ENCODE data around the gene SELPLG. TPM values are rescaled to one million over a fixed set of nuclear protein-coding genes. Genes with fewer than 3 reads are reported as not detected.
A peak's percentile ranks its signal among the peaks of the same experiment; 100 is the strongest.
"Not testable (repeated sequence)": the region's sequence is repeated elsewhere in the genome, so short reads cannot be mapped to it uniquely, and the experiment has no call there.

Gene SELPLG
- total RNA-seq: 0.07 and 0.49 TPM in 2 replicates

- DNase-seq (ENCODE audit: low read depth, low spot score): no peak
Observed at GRCh38 chr12:108633534-108634248, at the start of gene SELPLG. SELPLG (minus strand) TSS chr12:108633894; CDS start chr12:108624307, 9,587 bp downstream.

GRCh38 chr12:108681317-108681716 lies 47.6 kb upstream of the SELPLG start:
- no peak for DNase-seq (ENCODE audit: low read depth, low spot score)

- no peak for DNase-seq (ENCODE audit: low read depth, low spot score)
Observed at GRCh38 chr12:108679106-108679681, 45.5 kb upstream of the SELPLG start.

GRCh38 chr12:108678104-108678730 lies 44.5 kb upstream of the SELPLG start:
- no peak for DNase-seq (ENCODE audit: low read depth, low spot score)

GRCh38 chr12:108677381-108677780 lies 43.7 kb upstream of the SELPLG start:
- no peak for DNase-seq (ENCODE audit: low read depth, low spot score)

GRCh38 chr12:108676707-108677106 lies 43.0 kb upstream of the SELPLG start:
- no peak for DNase-seq (ENCODE audit: low read depth, low spot score)

GRCh38 chr12:108675792-108676191 lies 42.1 kb upstream of the SELPLG start:
- DNase-seq (ENCODE audit: low read depth, low spot score): no peak

- no peak for DNase-seq (ENCODE audit: low read depth, low spot score)
Observed at GRCh38 chr12:108672054-108672453, 38.4 kb upstream of the SELPLG start.

GRCh38 chr12:108671110-108671509 lies 37.4 kb upstream of the SELPLG start:
- DNase-seq (ENCODE audit: low read depth, low spot score): no peak

- DNase-seq (ENCODE audit: low read depth, low spot score): no peak
Observed at GRCh38 chr12:108670066-108670631, 36.5 kb upstream of the SELPLG start.

GRCh38 chr12:108668542-108668941 lies 34.8 kb upstream of the SELPLG start:
- DNase-seq (ENCODE audit: low read depth, low spot score): no peak

- DNase-seq (ENCODE audit: low read depth, low spot score): no peak
Observed at GRCh38 chr12:108668063-108668462, 34.4 kb upstream of the SELPLG start.

- no peak for DNase-seq (ENCODE audit: low read depth, low spot score)
Observed at GRCh38 chr12:108667349-108667748, 33.7 kb upstream of the SELPLG start.

- DNase-seq (ENCODE audit: low read depth, low spot score): no peak
Observed at GRCh38 chr12:108666401-108666881, 32.7 kb upstream of the SELPLG start.

- DNase-seq (ENCODE audit: low read depth, low spot score): no peak
Observed at GRCh38 chr12:108665608-108666202, 32.0 kb upstream of the SELPLG start.

GRCh38 chr12:108664338-108665258 lies 30.9 kb upstream of the SELPLG start:
- DNase-seq (ENCODE audit: low read depth, low spot score): peak; percentile 92

GRCh38 chr12:108663324-108664015 lies 29.8 kb upstream of the SELPLG start:
- no peak for DNase-seq (ENCODE audit: low read depth, low spot score)

GRCh38 chr12:108658115-108658514 lies 24.4 kb upstream of the SELPLG start:
- not testable (repeated sequence) for DNase-seq (ENCODE audit: low read depth, low spot score)

GRCh38 chr12:108657130-108657745 lies 23.5 kb upstream of the SELPLG start:
- DNase-seq (ENCODE audit: low read depth, low spot score): no peak

GRCh38 chr12:108656247-108656646 lies 22.6 kb upstream of the SELPLG start:
- not testable (repeated sequence) for DNase-seq (ENCODE audit: low read depth, low spot score)
